HepG2 (cell line): ENCODE data around the gene ZNF763. TPM values are rescaled to one million over a fixed set of nuclear protein-coding genes. Genes with fewer than 3 reads are reported as not detected.

Experiments used
- ATAC-seq: fragments of 200-7000 bp; cut with Tn5 transposase; 3 replicates; pipeline ENCODE4 v1.9.1; 2020; ENCODE audit warnings: mild to moderate bottlenecking, moderate library complexity
- BruUV-seq: library from RNA; stranded (reverse); fragments of 400-500 nt; replicated peaks from 2 replicates; lab custom pipeline; 2021; lab: Mats Ljungman, UMichigan
- CTCF ChIA-PET: fragments of 300-600 bp; formaldehyde crosslinking; extraction: SDS; loops from one replicate; lab custom pipeline; 2021; ENCODE audit warnings: low total read pairs, inconsistent platforms, low intra/inter-chr PET ratio; lab: Yijun Ruan, JAX
- POLR2A ChIA-PET: fragments of 350-600 bp; sonication (Branson Sonifier 250); formaldehyde crosslinking; loops from one replicate; lab custom pipeline; 2020; ENCODE audit warnings: antibody characterized with exemption, inconsistent platforms; lab: Yijun Ruan, JAX
- DNase-seq: peaks from one replicate; pipeline ENCODE4 v3.0.0-alpha.2; 2015; ENCODE audit warnings: low spot score
- FAIRE-seq: peaks from 3 replicates; lab custom pipeline; 2011; peaks lifted over from hg19 to GRCh38; lab: Jason Lieb, UNC
- H2AFZ ChIP-seq: one replicate; pipeline ENCODE4 v1.6.1; 2011; ENCODE audit warnings: low read length, inconsistent platforms
- H3K27ac ChIP-seq: fragments of 300-600 bp; 3 replicates; pipeline ENCODE4 v1.8.0; 2011; ENCODE audit warnings: mixed run types, mild to moderate bottlenecking, mixed read lengths, low read length, inconsistent platforms; ENCODE audit not compliant: insufficient read depth; ENCODE audit errors: extremely low read length
- H3K27me3 ChIP-seq, 2 experiments: fragments of 200-600 bp in 1 of 2; 2 replicates in 1 of 2; 3 replicates in 1 of 2; pipeline versions ENCODE4 v1.6.0 to v1.8.0; 2011; ENCODE audit warnings: low read length in 2 of 2, mild to moderate bottlenecking in 2 of 2, moderate library complexity in 2 of 2, inconsistent platforms in 1 of 2; ENCODE audit not compliant: insufficient read depth in 2 of 2, control insufficient read depth in 1 of 2
- H3K36me3 ChIP-seq, 2 experiments: fragments of 200-600 bp in 1 of 2; replicated peaks in 1 of 2; 2 replicates in 1 of 2; 3 replicates in 1 of 2; pipeline versions ENCODE4 v1.5.1 to v1.8.0; 2011; ENCODE audit warnings: low read length in 2 of 2, inconsistent platforms in 1 of 2; ENCODE audit not compliant: insufficient read depth in 2 of 2, control insufficient read depth in 1 of 2
- H3K4me1 ChIP-seq: 2 replicates; pipeline ENCODE4 v1.5.1; 2012; ENCODE audit warnings: low read length, inconsistent platforms; ENCODE audit not compliant: insufficient read depth
- H3K4me2 ChIP-seq: 2 replicates; pipeline ENCODE4 v1.6.0; 2011; ENCODE audit warnings: low read depth, low read length, inconsistent platforms
- H3K4me3 ChIP-seq, 3 experiments: fragments of 200-600 bp in 1 of 3; sonication (generic), shearing (Covaris generic) in 1 of 3; replicated peaks in 1 of 3; 2 replicates each; pipeline ENCODE4 v1.5.1; 2011 to 2016; ENCODE audit warnings: low read length in 3 of 3, inconsistent platforms in 2 of 3, low read depth in 2 of 3, mild to moderate bottlenecking in 2 of 3, control low read depth in 1 of 3, mixed read lengths in 1 of 3; ENCODE audit not compliant: insufficient read depth in 1 of 3
- H3K79me2 ChIP-seq: one replicate; pipeline ENCODE4 v1.6.1; 2011; ENCODE audit warnings: low read length, inconsistent platforms; ENCODE audit not compliant: insufficient read depth
- H3K9ac ChIP-seq: 2 replicates; pipeline ENCODE4 v1.6.0; 2011; ENCODE audit warnings: mild to moderate bottlenecking, low read depth, low read length, inconsistent platforms; ENCODE audit not compliant: insufficient read depth
- H3K9me3 ChIP-seq: 2 replicates; pipeline ENCODE4 v1.5.1; 2012; ENCODE audit warnings: mild to moderate bottlenecking, low read length
- H4K20me1 ChIP-seq: 2 replicates; pipeline ENCODE4 v1.6.0; 2011; ENCODE audit warnings: inconsistent platforms, mild to moderate bottlenecking, low read length, moderate library complexity; ENCODE audit not compliant: insufficient read depth
- BRD4 ChIP-seq: sonication (generic); formaldehyde crosslinking; IDR thresholded peaks from 2 replicates; pipeline ENCODE4 v1.4.0; 2020; ENCODE audit warnings: missing genetic modification reagents
- HNF1A ChIP-seq, 2 experiments: sonication (generic) in 1 of 2; formaldehyde crosslinking in 1 of 2; IDR thresholded peaks; 2 replicates each; pipeline versions ENCODE4 v1.4.0 to v1.6.1; 2016 to 2020; ENCODE audit warnings: borderline replicate concordance in 1 of 2, low read depth in 1 of 2, mild to moderate bottlenecking in 1 of 2, missing genetic modification reagents in 1 of 2
- HOMEZ ChIP-seq: IDR thresholded peaks from 2 replicates; pipeline ENCODE4 v1.6.1; 2016; ENCODE audit warnings: low read depth
- KAT7 ChIP-seq: IDR thresholded peaks from 2 replicates; pipeline ENCODE4 v1.6.1; 2018; ENCODE audit warnings: borderline replicate concordance, missing compliant biosample characterization
- NFYB ChIP-seq: sonication (generic); formaldehyde crosslinking; IDR thresholded peaks from 2 replicates; pipeline ENCODE4 v1.4.0; 2020; ENCODE audit warnings: missing genetic modification reagents
- NFYC ChIP-seq: IDR thresholded peaks from 2 replicates; pipeline ENCODE4 v1.6.1; 2016; ENCODE audit warnings: missing genetic modification reagents, missing compliant biosample characterization
- POLR2G ChIP-seq: fragments of 200-400 bp; formaldehyde crosslinking; IDR thresholded peaks from 2 replicates; pipeline ENCODE4 v1.6.1; 2018; ENCODE audit warnings: mild to moderate bottlenecking, low read depth, low read length, moderate library complexity
- TARDBP ChIP-seq: sonication (generic); formaldehyde crosslinking; IDR thresholded peaks from 2 replicates; pipeline ENCODE4 v1.8.0; 2022; ENCODE audit warnings: mild to moderate bottlenecking, missing genetic modification reagents
- ZNF546 ChIP-seq: sonication (generic); formaldehyde crosslinking; conservative IDR thresholded peaks from 2 replicates; pipeline ENCODE4 v1.8.1; 2023; ENCODE audit warnings: mild to moderate bottlenecking, missing genetic modification reagents
- WGBS: methylation state at CpG from one replicate; pipeline ENCODE4 v1.1.6; 2017; ENCODE audit warnings: low lambda C conversion rate; 5-methylcytosine and 5-hydroxymethylcytosine counted together
- in situ Hi-C: cut with HindIII; loops from 2 replicates; pipeline ENCODE4 v1.10.0; 2017; ENCODE audit warnings: low pct_unique_long_range_greater_than_20kb; ENCODE audit not compliant: extremely low pct_ligation_motif_present
- intact Hi-C: fragments of 100-400 bp; cut with micrococcal nuclease; formaldehyde crosslinking; loops from one replicate; pipeline ENCODE4 v1.10.0; 2022; ENCODE audit not compliant: unreplicated experiment
- polyA plus RNA-seq, 8 experiments: library from polyadenylated mRNA; depleted of rRNA in 3 of 8; stranded (reverse) in 7 of 8; unstranded in 1 of 8; fragments of >200 nt; fragmentation: Illumina TruSeq in 4 of 8; extraction: Trizol in 4 of 8; gene quantifications; 2 replicates each; pipeline versions ENCODE4 v1.2.1 to v1.2.3, GENCODE V29; 2011 to 2016; ENCODE audit warnings: low read depth in 4 of 8, missing spikeins in 1 of 8, mixed read lengths in 1 of 8; ENCODE audit not compliant: insufficient read depth in 1 of 8
- total RNA-seq, 5 experiments: library from RNA; depleted of rRNA; stranded (reverse); fragments of >200 nt; fragmentation: Illumina TruSeq; extraction: Trizol; gene quantifications; 2 replicates each; pipeline ENCODE4 v1.2.3, GENCODE V29; 2016; ENCODE audit warnings: low read depth in 1 of 5
- TF ChIP-seq, protein P1 (sequence below): sonication (generic); formaldehyde crosslinking; IDR thresholded peaks from 2 replicates; pipeline ENCODE4 v1.5.0; 2020; ENCODE audit warnings: mild to moderate bottlenecking, missing genetic modification reagents, borderline replicate concordance

ZNF763 gene
- total and polyA plus RNA-seq, 2 of the 13 experiments (the other 11 are each of a cell fraction or from before 2014, with no cell fraction given): 0.08 to 0.42 TPM

DNA sequence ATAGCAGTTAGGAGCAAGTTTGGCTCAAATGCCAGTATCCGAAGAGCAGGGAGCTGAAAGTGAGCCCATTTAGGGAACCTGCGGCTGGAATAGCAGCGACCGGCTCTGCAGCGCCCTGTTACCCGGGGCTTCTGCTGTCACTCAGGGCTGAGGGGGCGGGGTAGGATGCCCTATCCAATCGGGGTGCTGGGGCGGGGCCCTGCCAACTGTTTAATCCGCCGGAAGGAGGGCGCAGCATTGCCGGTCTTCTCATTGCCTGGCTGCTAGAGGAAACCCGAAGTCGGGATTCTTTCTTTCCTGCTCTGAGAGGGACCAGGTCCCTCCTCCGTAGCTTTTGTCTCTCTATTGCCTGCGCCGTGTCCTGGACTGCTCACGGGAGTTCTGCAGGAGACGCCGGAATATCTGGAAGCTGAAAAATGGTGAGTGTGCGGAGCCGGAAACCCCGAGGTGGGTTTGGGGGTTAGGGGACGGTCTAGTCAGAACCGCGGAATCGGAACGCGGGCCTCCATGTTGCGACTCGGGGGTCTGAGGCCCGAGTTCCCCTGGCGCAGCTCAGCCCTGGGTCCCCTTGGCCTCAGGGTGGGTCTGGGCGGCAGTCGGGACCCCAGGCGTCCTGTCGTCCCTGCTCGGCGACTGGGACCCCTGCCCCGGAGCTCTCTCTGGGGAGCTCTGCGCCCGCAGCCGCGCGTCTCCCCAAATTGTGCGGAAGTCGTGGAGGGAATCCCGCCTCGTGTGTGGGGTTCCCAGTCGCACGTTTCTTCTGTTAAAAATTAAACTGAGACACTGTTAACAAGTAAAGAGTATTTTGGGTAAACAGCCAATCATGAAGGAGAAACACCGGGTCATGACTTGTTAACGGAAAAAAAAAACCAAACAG is 22.8 kb downstream of the ZNF763 start:
- Histone ChIP-seq H3K9ac (peak overlapping the region; percentile 65), H3K27ac (peak overlapping the region; percentile 40), H3K4me1 (peaks cover 18% of the 10 kb centered on the region; the same call in 1 of the 2 replicates), H2AFZ (peak overlapping the region; percentile 9), H3K4me2 (peak overlapping the region; percentile 89), H3K27me3 (peaks cover 0 to 1% of the 10 kb centered on the region in 2 experiments; a peak in 1 of 5 replicates), H3K36me3 (no peaks in the 10 kb centered on the region), H3K79me2 (no peaks in the 10 kb centered on the region), H4K20me1 (no peaks in the 10 kb centered on the region), H3K9me3 (no peaks in the 10 kb centered on the region), H3K4me3 (peak overlapping the region; percentile 48 to 72 (median 65); a peak in 5 of 6 replicates)
- BruUV-seq: TSS peak; percentile 74
- ChIA-PET POLR2A (interaction anchor here (0.7 to 3.1 kb wide), 11 partner anchors 48 to 191 kb away, joined by 3 to 30 read pairs (median 4); partner anchors contain the start of genes ZNF20, ZNF433, ZNF491 and ZNF69), CTCF (interaction anchor here (0.9 to 3.8 kb wide), 5 partner anchors 24 to 191 kb away, joined by 3 to 50 read pairs (median 22); partner anchors contain the start of gene ZNF763)
- intact Hi-C loops (loop anchor here (1.0 kb wide), 2 partner anchors 106 to 189 kb away; partner anchors contain the start of gene ZNF491), in situ Hi-C loops (loop anchor here (5.0 kb wide), 1 partner anchor 100 kb away; the partner anchor contains the start of gene ZNF69)
- DNase-seq (peak; percentile 55), ATAC-seq (peak; percentile 91), FAIRE-seq (no peak)
- WGBS: 61% methylated on average over 43 of the region's 54 CpGs
- TF ChIP-seq, protein P1, sequence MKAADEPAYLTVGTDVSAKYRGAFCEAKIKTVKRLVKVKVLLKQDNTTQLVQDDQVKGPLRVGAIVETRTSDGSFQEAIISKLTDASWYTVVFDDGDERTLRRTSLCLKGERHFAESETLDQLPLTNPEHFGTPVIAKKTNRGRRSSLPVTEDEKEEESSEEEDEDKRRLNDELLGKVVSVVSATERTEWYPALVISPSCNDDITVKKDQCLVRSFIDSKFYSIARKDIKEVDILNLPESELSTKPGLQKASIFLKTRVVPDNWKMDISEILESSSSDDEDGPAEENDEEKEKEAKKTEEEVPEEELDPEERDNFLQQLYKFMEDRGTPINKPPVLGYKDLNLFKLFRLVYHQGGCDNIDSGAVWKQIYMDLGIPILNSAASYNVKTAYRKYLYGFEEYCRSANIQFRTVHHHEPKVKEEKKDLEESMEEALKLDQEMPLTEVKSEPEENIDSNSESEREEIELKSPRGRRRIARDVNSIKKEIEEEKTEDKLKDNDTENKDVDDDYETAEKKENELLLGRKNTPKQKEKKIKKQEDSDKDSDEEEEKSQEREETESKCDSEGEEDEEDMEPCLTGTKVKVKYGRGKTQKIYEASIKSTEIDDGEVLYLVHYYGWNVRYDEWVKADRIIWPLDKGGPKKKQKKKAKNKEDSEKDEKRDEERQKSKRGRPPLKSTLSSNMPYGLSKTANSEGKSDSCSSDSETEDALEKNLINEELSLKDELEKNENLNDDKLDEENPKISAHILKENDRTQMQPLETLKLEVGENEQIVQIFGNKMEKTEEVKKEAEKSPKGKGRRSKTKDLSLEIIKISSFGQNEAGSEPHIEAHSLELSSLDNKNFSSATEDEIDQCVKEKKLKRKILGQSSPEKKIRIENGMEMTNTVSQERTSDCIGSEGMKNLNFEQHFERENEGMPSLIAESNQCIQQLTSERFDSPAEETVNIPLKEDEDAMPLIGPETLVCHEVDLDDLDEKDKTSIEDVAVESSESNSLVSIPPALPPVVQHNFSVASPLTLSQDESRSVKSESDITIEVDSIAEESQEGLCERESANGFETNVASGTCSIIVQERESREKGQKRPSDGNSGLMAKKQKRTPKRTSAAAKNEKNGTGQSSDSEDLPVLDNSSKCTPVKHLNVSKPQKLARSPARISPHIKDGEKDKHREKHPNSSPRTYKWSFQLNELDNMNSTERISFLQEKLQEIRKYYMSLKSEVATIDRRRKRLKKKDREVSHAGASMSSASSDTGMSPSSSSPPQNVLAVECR: 0 out of 2 replicates have a peak, but pooled peaks have one; percentile 14
- TF ChIP-seq HOMEZ (CRISPR knock-in tag): 0 out of 2 replicates have a peak, but pooled peaks have one; percentile 15
- TF ChIP-seq BRD4 (CRISPR knock-in tag): no peak
- TF ChIP-seq HNF1A (IDR thresholded peaks at IDR 0.05; ENCODE audit: low read depth): no peak
- peak; percentile 25; the same call in 1 of the 2 replicates for TF ChIP-seq HNF1A (CRISPR knock-in tag; IDR thresholded peaks at IDR 0.05; ENCODE audit: borderline replicate concordance)
- no peak for TF ChIP-seq TARDBP (CRISPR knock-in tag)
- peak; percentile 66 for TF ChIP-seq POLR2G
- no peak for TF ChIP-seq ZNF546 (CRISPR knock-in tag)
- TF ChIP-seq KAT7 (CRISPR knock-in tag): no peak
- TF ChIP-seq NFYB: peak; percentile 68
- peak; percentile 55 for TF ChIP-seq NFYC (CRISPR knock-in tag)
